ENCODE data around the gene RPP25L.

- TF ChIP-seq CBFB (CRISPR knock-in tag; IDR thresholded peaks at IDR 0.05) (no peak), PRDM10 (IDR thresholded peaks at IDR 0.05; ENCODE audit: partially characterized antibody) (no peak), CEBPB (tag; IDR thresholded peaks at IDR 0.05) (no peak), ETS2 (tag; IDR thresholded peaks at IDR 0.05; ENCODE audit: borderline replicate concordance, poor library complexity, severe bottlenecking) (no peak), ZNF263 (CRISPR knock-in tag; IDR thresholded peaks at IDR 0.05; ENCODE audit: borderline replicate concordance) (no peak), HNRNPL (IDR thresholded peaks at IDR 0.05; ENCODE audit: low read depth, low read length) (no peak), E2F5 (CRISPR knock-in tag; IDR thresholded peaks at IDR 0.05) (no peak), RFX1 (IDR thresholded peaks at IDR 0.05) (no peak)
Observed at GRCh38 chr9:34582787-34583186, 29.1 kb downstream of the RPP25L start.

Data from K562 (cell line).